KMS-11 (cell line): ENCODE results near the gene UNK.

Experiments
- H2AFZ ChIP-seq: fragments of 200-600 bp; sonication (generic); 2 replicates; pipeline ENCODE4 v1.6.1; 2016; ENCODE audit warnings: antibody characterized with exemption, mixed run types, low read depth
- H3K27ac ChIP-seq: fragments of 200-600 bp; sonication (generic); 2 replicates; pipeline ENCODE4 v1.6.1; 2016; ENCODE audit warnings: mild to moderate bottlenecking, mixed run types
- H3K27me3 ChIP-seq: fragments of 200-600 bp; sonication (generic); 2 replicates; pipeline ENCODE4 v1.6.1; 2017; ENCODE audit warnings: mild to moderate bottlenecking, low read depth, mixed run types, moderate library complexity; ENCODE audit not compliant: insufficient read depth
- H3K36me3 ChIP-seq: fragments of 200-600 bp; sonication (generic); 2 replicates; pipeline ENCODE4 v1.6.1; 2017; ENCODE audit warnings: mild to moderate bottlenecking, mixed run types; ENCODE audit not compliant: insufficient read depth
- H3K4me1 ChIP-seq: fragments of 200-600 bp; sonication (generic); 2 replicates; pipeline ENCODE4 v1.6.1; 2016; ENCODE audit warnings: mild to moderate bottlenecking, low read depth, mixed run types; ENCODE audit not compliant: poor library complexity, severe bottlenecking
- H3K4me2 ChIP-seq: fragments of 200-600 bp; sonication (generic); 2 replicates; pipeline ENCODE4 v1.7.0; 2016; ENCODE audit warnings: mild to moderate bottlenecking, mixed run types
- H3K4me3 ChIP-seq: fragments of 200-600 bp; sonication (generic); IDR thresholded peaks from 2 replicates; pipeline ENCODE4 v1.6.1; 2017; ENCODE audit warnings: low read depth, low read length, mixed read lengths; ENCODE audit not compliant: insufficient read depth
- H3K79me2 ChIP-seq: fragments of 200-600 bp; sonication (generic); 2 replicates; pipeline ENCODE4 v1.6.1; 2016; ENCODE audit warnings: low read depth, mixed run types; ENCODE audit not compliant: insufficient read depth
- H3K9ac ChIP-seq: fragments of 200-600 bp; sonication (generic); 2 replicates; pipeline ENCODE4 v1.6.1; 2016; ENCODE audit warnings: mild to moderate bottlenecking, mixed run types
- H4K20me1 ChIP-seq: fragments of 200-600 bp; sonication (generic); 2 replicates; pipeline ENCODE4 v1.6.1; 2016; ENCODE audit warnings: mild to moderate bottlenecking, mixed run types; ENCODE audit not compliant: insufficient read depth
- TF ChIP-seq, protein P1 (sequence below): fragments of 200-600 bp; sonication (generic); conservative IDR thresholded peaks from 2 replicates; pipeline ENCODE4 v1.6.1; 2017; ENCODE audit warnings: low read depth, mild to moderate bottlenecking, antibody characterized with exemption, low read length, moderate library complexity, mixed read lengths

The UNK gene

DNA sequence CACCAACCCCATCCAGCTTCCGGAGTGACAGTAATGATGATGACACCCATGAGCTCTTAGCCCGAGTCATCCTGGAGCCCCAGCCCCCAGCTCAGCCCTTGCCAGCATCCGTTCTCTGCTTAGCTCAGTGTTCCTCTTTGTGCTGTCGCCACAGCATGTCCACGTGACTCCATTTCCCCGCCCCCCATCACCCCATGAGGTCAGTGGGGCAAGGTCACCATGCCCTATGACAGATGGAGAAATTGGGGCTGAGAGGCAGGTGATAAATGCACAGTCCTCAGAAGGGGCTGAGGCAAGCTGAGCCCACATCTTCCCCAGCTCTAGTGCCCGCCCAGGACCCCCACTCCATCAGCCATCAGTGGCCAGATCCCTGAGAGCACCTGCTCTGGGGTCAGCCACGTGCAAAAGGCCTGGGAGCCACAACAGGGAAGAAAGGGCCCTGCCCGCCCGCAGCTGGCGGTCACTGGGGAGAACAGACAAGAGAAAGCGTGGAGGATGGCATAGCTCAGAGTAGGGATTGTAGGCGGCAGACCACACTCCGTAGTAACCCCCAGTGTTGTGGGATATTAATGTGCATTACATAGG lies 46.3 kb upstream of the UNK start:
- peaks cover 18% of the 10 kb centered on the region for H3K27me3 ChIP-seq
- no peak overlapping the region for H3K4me3 ChIP-seq
- no peaks in the 10 kb centered on the region for H3K79me2 ChIP-seq
- H3K36me3 ChIP-seq, result no peaks in the 10 kb centered on the region
- peaks cover 5% of the 10 kb centered on the region for H3K4me1 ChIP-seq
- H3K27ac ChIP-seq, result no peak overlapping the region
- peak overlapping the region; percentile 5; the same call in 1 of the 2 replicates for H2AFZ ChIP-seq
- no peaks in the 10 kb centered on the region for H4K20me1 ChIP-seq
- H3K4me2 ChIP-seq, result no peak overlapping the region
- H3K9ac ChIP-seq, result no peak overlapping the region
- TF ChIP-seq, protein P1, sequence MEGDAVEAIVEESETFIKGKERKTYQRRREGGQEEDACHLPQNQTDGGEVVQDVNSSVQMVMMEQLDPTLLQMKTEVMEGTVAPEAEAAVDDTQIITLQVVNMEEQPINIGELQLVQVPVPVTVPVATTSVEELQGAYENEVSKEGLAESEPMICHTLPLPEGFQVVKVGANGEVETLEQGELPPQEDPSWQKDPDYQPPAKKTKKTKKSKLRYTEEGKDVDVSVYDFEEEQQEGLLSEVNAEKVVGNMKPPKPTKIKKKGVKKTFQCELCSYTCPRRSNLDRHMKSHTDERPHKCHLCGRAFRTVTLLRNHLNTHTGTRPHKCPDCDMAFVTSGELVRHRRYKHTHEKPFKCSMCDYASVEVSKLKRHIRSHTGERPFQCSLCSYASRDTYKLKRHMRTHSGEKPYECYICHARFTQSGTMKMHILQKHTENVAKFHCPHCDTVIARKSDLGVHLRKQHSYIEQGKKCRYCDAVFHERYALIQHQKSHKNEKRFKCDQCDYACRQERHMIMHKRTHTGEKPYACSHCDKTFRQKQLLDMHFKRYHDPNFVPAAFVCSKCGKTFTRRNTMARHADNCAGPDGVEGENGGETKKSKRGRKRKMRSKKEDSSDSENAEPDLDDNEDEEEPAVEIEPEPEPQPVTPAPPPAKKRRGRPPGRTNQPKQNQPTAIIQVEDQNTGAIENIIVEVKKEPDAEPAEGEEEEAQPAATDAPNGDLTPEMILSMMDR, result no peak

DNA sequence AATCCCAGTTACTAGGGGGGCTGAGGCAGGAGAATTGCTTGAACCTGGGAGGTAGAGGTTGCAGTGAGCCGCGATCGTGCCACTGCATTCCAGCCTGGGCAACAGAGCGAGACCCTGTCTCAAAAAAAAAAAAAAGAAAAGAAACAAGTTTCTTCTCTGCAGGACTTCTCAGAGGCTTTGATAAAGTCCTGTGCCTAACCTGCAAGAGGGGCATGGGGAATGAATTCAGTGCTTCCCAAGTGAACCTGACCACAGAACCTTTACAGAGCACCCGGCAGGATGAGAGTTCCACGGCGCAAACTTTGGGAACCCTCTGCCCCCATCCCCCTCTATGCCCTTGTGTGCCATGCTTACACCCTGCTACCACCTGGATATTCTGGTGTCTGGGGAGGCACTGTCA lies 45.4 kb upstream of the UNK start:
- Histone ChIP-seq H3K36me3 (no peaks in the 10 kb centered on the region), H3K4me3 (no peak overlapping the region), H3K27ac (no peak overlapping the region), H3K4me2 (no peak overlapping the region), H4K20me1 (no peaks in the 10 kb centered on the region), H3K27me3 (peaks cover 18% of the 10 kb centered on the region), H2AFZ (no peak overlapping the region), H3K79me2 (no peaks in the 10 kb centered on the region), H3K9ac (no peak overlapping the region), H3K4me1 (peaks cover 5% of the 10 kb centered on the region)
- TF ChIP-seq, protein P1, result no peak

DNA sequence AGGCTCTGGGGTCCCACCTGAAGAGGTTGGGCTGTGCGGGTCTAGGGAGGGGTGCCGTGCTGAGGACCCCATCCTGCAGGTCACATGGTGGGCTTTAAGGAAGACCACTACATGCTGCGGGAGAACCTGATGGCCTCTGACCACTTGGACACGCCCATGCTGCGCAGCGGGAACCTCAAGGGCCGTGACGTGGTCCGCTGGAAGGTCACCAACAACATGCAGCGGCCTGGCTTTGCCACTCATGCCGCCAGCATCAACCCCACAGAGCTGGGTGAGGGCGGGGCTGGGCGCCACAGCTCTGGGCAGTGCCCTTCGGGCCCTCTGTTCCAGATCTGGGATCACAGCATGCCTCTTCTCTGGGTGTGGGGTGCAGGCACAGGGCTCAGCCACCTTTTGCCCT lies 44.8 kb upstream of the UNK start:
- TF ChIP-seq, protein P1, result no peak
- no peak overlapping the region for H3K9ac ChIP-seq
- H4K20me1 ChIP-seq, result no peaks in the 10 kb centered on the region
- H2AFZ ChIP-seq, result no peak overlapping the region
- no peak overlapping the region for H3K4me3 ChIP-seq
- H3K27ac ChIP-seq, result no peak overlapping the region
- peaks cover 24% of the 10 kb centered on the region for H3K27me3 ChIP-seq
- no peaks in the 10 kb centered on the region for H3K79me2 ChIP-seq
- no peaks in the 10 kb centered on the region for H3K36me3 ChIP-seq
- H3K4me1 ChIP-seq, result peaks cover 2% of the 10 kb centered on the region
- H3K4me2 ChIP-seq, result no peak overlapping the region

DNA sequence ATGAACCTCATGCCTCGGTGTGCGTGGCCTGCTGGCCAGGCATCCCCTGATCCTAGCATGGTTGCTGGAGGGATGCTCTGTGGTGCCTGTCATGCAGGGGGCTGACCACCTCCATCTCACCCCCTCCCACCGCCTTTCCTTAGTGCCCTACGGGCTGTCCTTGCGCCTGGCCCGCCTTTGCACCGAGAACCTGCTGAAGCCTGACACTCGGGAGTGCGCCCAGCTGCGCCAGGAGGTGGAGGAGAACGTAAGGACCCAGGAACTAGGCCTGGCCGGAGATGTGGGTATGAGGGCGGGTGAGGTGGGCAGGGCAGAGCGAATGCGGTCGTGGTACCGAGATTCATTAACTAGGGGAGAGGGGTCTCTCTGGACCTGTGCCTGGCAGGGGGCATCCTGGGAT lies 44.4 kb upstream of the UNK start:
- no peak overlapping the region for H3K4me2 ChIP-seq
- no peaks in the 10 kb centered on the region for H3K79me2 ChIP-seq
- no peaks in the 10 kb centered on the region for H3K36me3 ChIP-seq
- H2AFZ ChIP-seq, result no peak overlapping the region
- no peaks in the 10 kb centered on the region for H4K20me1 ChIP-seq
- peaks cover 24% of the 10 kb centered on the region for H3K27me3 ChIP-seq
- H3K27ac ChIP-seq, result no peak overlapping the region
- no peak overlapping the region for H3K9ac ChIP-seq
- no peaks in the 10 kb centered on the region for H3K4me1 ChIP-seq
- H3K4me3 ChIP-seq, result no peak overlapping the region
- TF ChIP-seq, protein P1, result no peak
